HCT116 (cell line): ENCODE data around the gene SENP1. TPM values are rescaled to one million over a fixed set of nuclear protein-coding genes. Genes with fewer than 3 reads are reported as not detected.

ENCODE experiments used
- ATAC-seq: fragments of 200-7000 bp; cut with Tn5 transposase; 2 replicates; pipeline ENCODE4 v1.9.1; 2020; ENCODE audit warnings: mild to moderate bottlenecking, moderate library complexity
- BruUV-seq: library from RNA; stranded (reverse); fragments of 400-500 nt; replicated peaks from 2 replicates; lab custom pipeline; 2021; lab: Mats Ljungman, UMichigan
- CTCF ChIA-PET: fragments of 300-600 bp; sonication (Branson Sonifier 250); formaldehyde crosslinking; loops from one replicate; lab custom pipeline; 2021; ENCODE audit warnings: antibody characterized with exemption; lab: Charles Lee
- POLR2A ChIA-PET: fragments of 300-600, 350-600 bp; sonication (Branson Sonifier 250); formaldehyde crosslinking; loops from one replicate; lab custom pipeline; 2021; ENCODE audit warnings: antibody characterized with exemption; lab: Charles Lee
- RAD21 ChIA-PET, 2 experiments: fragments of 300-600 bp; sonication (Branson Sonifier 250); formaldehyde crosslinking; loops; one replicate each; lab custom pipeline; 2023; ENCODE audit warnings: low total read pairs in 2 of 2; ENCODE audit not compliant: uncharacterized antibody in 2 of 2, unreplicated experiment in 2 of 2, low non-redundant PET in 1 of 2; lab: Charles Lee
- DNase-seq: peaks from one replicate; pipeline ENCODE4 v3.0.0-alpha.2; 2010; ENCODE audit warnings: low read depth, low spot score
- H2AFZ ChIP-seq: fragments of 200-600 bp; shearing (Covaris generic), sonication (generic); 2 replicates; pipeline ENCODE4 v1.6.1; 2017; ENCODE audit warnings: low read depth, mixed run types, mixed read lengths, antibody characterized with exemption, low read length; ENCODE audit not compliant: poor library complexity, severe bottlenecking
- H3K27ac ChIP-seq: 2 replicates; pipeline ENCODE4 v1.5.1; 2012; ENCODE audit warnings: low read depth, low read length
- H3K27me3 ChIP-seq: fragments of 200-600 bp; sonication (generic); 2 replicates; pipeline ENCODE4 v1.6.1; 2016; ENCODE audit warnings: mixed run types, low read length, mixed read lengths; ENCODE audit not compliant: insufficient read depth
- H3K36me3 ChIP-seq, 2 experiments: fragments of 200-500 bp in 1 of 2; fragments of 200-600 bp in 1 of 2; sonication (Bioruptor generic) in 1 of 2; sonication (generic) in 1 of 2; 2 replicates each; pipeline versions ENCODE4 v1.5.1 to v1.6.1; 2014 to 2016; ENCODE audit warnings: low read length in 2 of 2, inconsistent platforms in 1 of 2, mixed read lengths in 1 of 2, mixed run types in 1 of 2; ENCODE audit not compliant: insufficient read depth in 2 of 2, control insufficient read depth in 1 of 2
- H3K4me1 ChIP-seq, 2 experiments: fragments of 200-600 bp in 1 of 2; sonication (generic) in 1 of 2; 2 replicates each; pipeline versions ENCODE4 v1.5.1 to v1.6.1; 2012 to 2017; ENCODE audit warnings: low read length in 2 of 2, inconsistent platforms in 1 of 2, mild to moderate bottlenecking in 1 of 2, mixed read lengths in 1 of 2, mixed run types in 1 of 2, moderate library complexity in 1 of 2; ENCODE audit not compliant: insufficient read depth in 2 of 2, control insufficient read depth in 1 of 2
- H3K4me2 ChIP-seq: fragments of 200-600 bp; sonication (generic); 2 replicates; pipeline ENCODE4 v1.6.1; 2017; ENCODE audit warnings: mixed run types, low read length, mixed read lengths
- H3K4me3 ChIP-seq, 2 experiments: fragments of 200-600 bp in 1 of 2; sonication (generic) in 1 of 2; replicated peaks in 1 of 2; 2 replicates each; pipeline ENCODE4 v1.5.1; 2011 to 2016; ENCODE audit warnings: low read length in 2 of 2, control low read depth in 1 of 2, low read depth in 1 of 2, mild to moderate bottlenecking in 1 of 2, mixed read lengths in 1 of 2, mixed run types in 1 of 2
- H3K79me2 ChIP-seq: fragments of 200-600 bp; sonication (generic); 2 replicates; pipeline ENCODE4 v1.6.1; 2017; ENCODE audit warnings: mild to moderate bottlenecking, mixed run types, low read length, moderate library complexity, mixed read lengths; ENCODE audit not compliant: insufficient read depth
- H3K9ac ChIP-seq: fragments of 200-600 bp; sonication (generic); 2 replicates; pipeline ENCODE4 v1.6.1; 2016; ENCODE audit warnings: low read length, mixed read lengths
- H3K9me2 ChIP-seq: fragments of 200-600 bp; sonication (generic), shearing (Covaris generic); 2 replicates; pipeline ENCODE4 v1.6.1; 2017; ENCODE audit warnings: mixed run types, mild to moderate bottlenecking, moderate library complexity; ENCODE audit not compliant: insufficient read depth
- H3K9me3 ChIP-seq, 2 experiments: fragments of 200-500 bp in 1 of 2; fragments of 200-600 bp in 1 of 2; sonication (Bioruptor generic) in 1 of 2; sonication (generic) in 1 of 2; 2 replicates each; pipeline ENCODE4 v1.6.1; 2014 to 2017; ENCODE audit warnings: low read length in 2 of 2, mixed read lengths in 2 of 2, inconsistent platforms in 1 of 2, low read depth in 1 of 2, mild to moderate bottlenecking in 1 of 2, mixed run types in 1 of 2, moderate library complexity in 1 of 2; ENCODE audit not compliant: control insufficient read depth in 1 of 2, insufficient read depth in 1 of 2
- H4K20me1 ChIP-seq: fragments of 200-600 bp; sonication (generic), shearing (Covaris generic); 2 replicates; pipeline ENCODE4 v1.6.1; 2017; ENCODE audit warnings: mixed run types, mild to moderate bottlenecking, moderate library complexity; ENCODE audit not compliant: insufficient read depth
- ATF3 ChIP-seq: IDR thresholded peaks from 2 replicates; pipeline ENCODE4 v1.6.1; 2012
- CBX3 ChIP-seq: IDR thresholded peaks from 2 replicates; pipeline ENCODE4 v1.6.1; 2012; ENCODE audit warnings: low read depth
- EGR1 ChIP-seq: IDR thresholded peaks from 2 replicates; pipeline ENCODE4 v1.6.1; 2012; ENCODE audit warnings: low read depth
- EZH2 ChIP-seq: fragments of 200-600 bp; sonication (generic); IDR thresholded peaks from 2 replicates; pipeline ENCODE4 v1.6.1; 2017; ENCODE audit warnings: antibody characterized with exemption, mixed run types
- FOSL1 ChIP-seq: IDR thresholded peaks from 2 replicates; pipeline ENCODE4 v1.6.1; 2012; ENCODE audit warnings: low read depth
- JUND ChIP-seq: IDR thresholded peaks from 2 replicates; pipeline ENCODE4 v1.6.1; 2012
- POLR2AphosphoS5 ChIP-seq: IDR thresholded peaks from 2 replicates; pipeline ENCODE4 v1.6.1; 2011; ENCODE audit warnings: mild to moderate bottlenecking, low read depth, low read length, moderate library complexity
- RAD21 ChIP-seq: IDR thresholded peaks from 2 replicates; pipeline ENCODE4 v1.6.1; 2012; ENCODE audit warnings: low read depth, mild to moderate bottlenecking
- SIN3A ChIP-seq: IDR thresholded peaks from 2 replicates; pipeline ENCODE4 v1.6.1; 2012; ENCODE audit warnings: low read depth
- SRF ChIP-seq: IDR thresholded peaks from 2 replicates; pipeline ENCODE4 v1.6.1; 2012; ENCODE audit warnings: low read depth
- TCF7L2 ChIP-seq: IDR thresholded peaks from 2 replicates; pipeline ENCODE4 v1.7.0; 2011; ENCODE audit warnings: borderline replicate concordance, inconsistent platforms; ENCODE audit not compliant: insufficient read depth, insufficient read length; ENCODE audit errors: extremely low read depth
- YY1 ChIP-seq: IDR thresholded peaks from 2 replicates; pipeline ENCODE4 v1.6.1; 2011; ENCODE audit warnings: low read length, low read depth, moderate library complexity, mild to moderate bottlenecking; ENCODE audit not compliant: insufficient replicate concordance; ENCODE audit errors: extremely low read depth
- ZBTB33 ChIP-seq: IDR thresholded peaks from 2 replicates; pipeline ENCODE4 v1.6.1; 2011; ENCODE audit warnings: mild to moderate bottlenecking, low read length, moderate library complexity; ENCODE audit not compliant: insufficient replicate concordance; ENCODE audit errors: extremely low read depth
- ZNF274 ChIP-seq: fragments of 200-500 bp; sonication (Bioruptor generic); IDR thresholded peaks from 2 replicates; pipeline ENCODE4 v1.6.1; 2014; ENCODE audit warnings: mild to moderate bottlenecking, low read depth, low read length, inconsistent platforms
- intact Hi-C: fragments of 100-400 bp; cut with micrococcal nuclease; formaldehyde crosslinking; loops from 2 replicates; pipeline ENCODE4 v1.10.0; 2022
- total RNA-seq: library from RNA; stranded (reverse); gene quantifications from one replicate; pipeline ENCODE4 v1.2.1, GENCODE V29; 2021; ENCODE audit not compliant: unreplicated experiment

SENP1 gene
- total RNA-seq, 1 experiment from 2014 or later, result 17.7 TPM

DNA sequence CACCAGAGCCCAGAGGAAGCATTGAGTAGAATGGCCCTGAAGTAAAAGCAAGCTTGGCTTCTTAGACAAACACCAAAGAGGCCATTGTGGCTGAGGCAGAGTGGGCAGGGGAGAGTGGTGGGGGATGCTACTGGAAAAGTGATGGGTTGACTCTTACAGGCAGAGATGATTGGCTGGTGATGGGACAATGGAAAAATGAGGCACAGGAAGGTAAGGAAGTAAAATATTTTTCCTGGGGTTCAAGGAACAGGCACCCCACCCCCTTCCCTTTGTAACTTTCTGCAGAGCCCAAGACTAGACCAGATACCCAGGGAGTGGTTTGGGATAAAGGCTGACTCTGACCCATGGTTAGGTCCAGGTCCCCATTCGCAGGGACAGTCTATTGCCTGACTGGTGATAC, 66.7 kb downstream of the SENP1 start:
- no peaks in the 10 kb centered on the region for H4K20me1 ChIP-seq
- H3K4me2 ChIP-seq, result no peak overlapping the region
- H3K4me1 ChIP-seq, result no peaks in the 10 kb centered on the region
- H3K9me2 ChIP-seq, result no peaks in the 10 kb centered on the region; the same call in 1 of the 2 replicates
- H3K4me3 ChIP-seq, result no peak overlapping the region
- H3K36me3 ChIP-seq, result peaks cover 3 to 4% of the 10 kb centered on the region in 2 experiments; a peak in 2 of 4 replicates
- intact Hi-C loops, result no loop called here
- no peak overlapping the region for H2AFZ ChIP-seq
- no peaks in the 10 kb centered on the region for H3K27me3 ChIP-seq
- no TSS peak for BruUV-seq
- CTCF ChIA-PET, result no interaction called here
- H3K9me3 ChIP-seq, result no peaks in the 10 kb centered on the region
- no peak for TF ChIP-seq RAD21
- no peak for TF ChIP-seq TCF7L2
- TF ChIP-seq CBX3, result no peak
- no peak for TF ChIP-seq FOSL1
- TF ChIP-seq POLR2AphosphoS5, result no peak
- TF ChIP-seq ATF3, result no peak
- TF ChIP-seq ZNF274, result no peak
- no peak for TF ChIP-seq EGR1
- no peak for TF ChIP-seq ZBTB33
- no peak for TF ChIP-seq SIN3A
- TF ChIP-seq YY1, result no peak
- no peak for TF ChIP-seq SRF
- TF ChIP-seq JUND, result no peak
- TF ChIP-seq EZH2, result no peak
- TF ChIP-seq, all 23 proteins: peak for 0
- ATAC-seq, result no peak
- DNase-seq, result no peak
- no peak overlapping the region for H3K27ac ChIP-seq
- no peak overlapping the region for H3K9ac ChIP-seq
- ChIA-PET POLR2A (no interaction called here), RAD21 (no interaction called here)
- H3K79me2 ChIP-seq, result no peaks in the 10 kb centered on the region
